ENCODE data around the gene COL5A3. TPM values are rescaled to one million over a fixed set of nuclear protein-coding genes. Genes with fewer than 3 reads are reported as not detected.

The COL5A3 gene
- total RNA-seq, 1 experiment from 2014 or later, result 0.11 TPM

- Histone ChIP-seq H3K27ac (ENCODE audit: low read length) (no peak overlapping the region), H3F3A (ENCODE audit: low read length, unreplicated experiment) (no peaks in the 10 kb centered on the region), H3K9me3 (ENCODE audit: low read length) (no peaks in the 10 kb centered on the region), H3K27me3 (ENCODE audit: low read length) (no peaks in the 10 kb centered on the region), H3K36me3 (ENCODE audit: low read depth, low read length) (no peaks in the 10 kb centered on the region), H3K4me3 (ENCODE audit: low read length) (no peak overlapping the region), H2AFZ (ENCODE audit: low read length) (no peak overlapping the region), H3K9ac (ENCODE audit: low read length) (no peak overlapping the region), H3K4me1 (ENCODE audit: insufficient read depth, low read length) (no peaks in the 10 kb centered on the region), H4K20me1 (ENCODE audit: low read length) (no peaks in the 10 kb centered on the region), H3K79me2 (ENCODE audit: low read length) (no peaks in the 10 kb centered on the region), H3K4me2 (ENCODE audit: low read length) (no peak overlapping the region), H3K9me2 (replicated peaks; ENCODE audit: low read length) (no peaks in the 10 kb centered on the region)
- ATAC-seq, result no peak
- POLR2A ChIA-PET (ENCODE audit: unreplicated experiment), result no interaction called here
- intact Hi-C loops (cut with micrococcal nuclease), result no loop called here
- TF ChIP-seq CTCF (conservative IDR thresholded peaks at IDR 0.05; ENCODE audit: low read depth, low read length), result no peak
- no peak for TF ChIP-seq EZH2phosphoT487 (IDR thresholded peaks at IDR 0.05; ENCODE audit: borderline replicate concordance, low read length)
- TF ChIP-seq EZH2 (IDR thresholded peaks at IDR 0.05; ENCODE audit: low read length, unreplicated experiment), result no peak
- CTCF ChIA-PET, result no interaction called here
- BruUV-seq (replicated peaks), result no TSS peak
- DNase-seq, result no peak
Measured at GRCh38 chr19:9958379-9958821, 51.9 kb downstream of the COL5A3 start.

GRCh38 chr19:9956956-9957355 is 53.3 kb downstream of the COL5A3 start:
- DNase-seq (no peak), ATAC-seq (no peak)
- Histone ChIP-seq H3K4me3 (ENCODE audit: low read length) (no peak overlapping the region), H3K36me3 (ENCODE audit: low read depth, low read length) (no peaks in the 10 kb centered on the region), H3K9ac (ENCODE audit: low read length) (no peak overlapping the region), H3K9me2 (replicated peaks; ENCODE audit: low read length) (no peaks in the 10 kb centered on the region), H3F3A (ENCODE audit: low read length, unreplicated experiment) (no peaks in the 10 kb centered on the region), H3K4me2 (ENCODE audit: low read length) (no peak overlapping the region), H2AFZ (ENCODE audit: low read length) (no peak overlapping the region), H3K27me3 (ENCODE audit: low read length) (no peaks in the 10 kb centered on the region), H3K4me1 (ENCODE audit: insufficient read depth, low read length) (no peaks in the 10 kb centered on the region), H4K20me1 (ENCODE audit: low read length) (no peaks in the 10 kb centered on the region), H3K9me3 (ENCODE audit: low read length) (no peaks in the 10 kb centered on the region), H3K79me2 (ENCODE audit: low read length) (no peaks in the 10 kb centered on the region), H3K27ac (ENCODE audit: low read length) (no peak overlapping the region)
- POLR2A ChIA-PET (ENCODE audit: unreplicated experiment), result no interaction called here
- CTCF ChIA-PET, result interaction anchor here (0.6 kb wide), 1 partner anchor 43 kb away, joined by 5 read pairs; no protein-coding TSS in a partner anchor
- BruUV-seq (replicated peaks), result no TSS peak
- TF ChIP-seq EZH2 (IDR thresholded peaks at IDR 0.05; ENCODE audit: low read length, unreplicated experiment), result no peak
- no peak for TF ChIP-seq EZH2phosphoT487 (IDR thresholded peaks at IDR 0.05; ENCODE audit: borderline replicate concordance, low read length)
- TF ChIP-seq CTCF (conservative IDR thresholded peaks at IDR 0.05; ENCODE audit: low read depth, low read length), result no peak
- intact Hi-C loops (cut with micrococcal nuclease), result no loop called here

- DNase-seq (no peak), ATAC-seq (no peak)
- H4K20me1 ChIP-seq (ENCODE audit: low read length), result no peaks in the 10 kb centered on the region
- POLR2A ChIA-PET (ENCODE audit: unreplicated experiment), result no interaction called here
- CTCF ChIA-PET, result interaction anchor here (1.0 kb wide), 1 partner anchor 46 kb away, joined by 7 read pairs; no protein-coding TSS in a partner anchor
- H3K27ac ChIP-seq (ENCODE audit: low read length), result no peak overlapping the region
- no peaks in the 10 kb centered on the region for H3K79me2 ChIP-seq (ENCODE audit: low read length)
- TF ChIP-seq CTCF (conservative IDR thresholded peaks at IDR 0.05; ENCODE audit: low read depth, low read length), result no peak
- no peak for TF ChIP-seq EZH2phosphoT487 (IDR thresholded peaks at IDR 0.05; ENCODE audit: borderline replicate concordance, low read length)
- no peak for TF ChIP-seq EZH2 (IDR thresholded peaks at IDR 0.05; ENCODE audit: low read length, unreplicated experiment)
- intact Hi-C loops (cut with micrococcal nuclease), result no loop called here
- no peaks in the 10 kb centered on the region for H3K4me1 ChIP-seq (ENCODE audit: insufficient read depth, low read length)
- H3K4me3 ChIP-seq (ENCODE audit: low read length), result no peak overlapping the region
- H3K9me2 ChIP-seq (replicated peaks; ENCODE audit: low read length), result no peaks in the 10 kb centered on the region
- no TSS peak for BruUV-seq (replicated peaks)
- no peak overlapping the region for H2AFZ ChIP-seq (ENCODE audit: low read length)
- H3F3A ChIP-seq (ENCODE audit: low read length, unreplicated experiment), result no peaks in the 10 kb centered on the region
- no peaks in the 10 kb centered on the region for H3K36me3 ChIP-seq (ENCODE audit: low read depth, low read length)
- no peak overlapping the region for H3K4me2 ChIP-seq (ENCODE audit: low read length)
- no peak overlapping the region for H3K9ac ChIP-seq (ENCODE audit: low read length)
- H3K9me3 ChIP-seq (ENCODE audit: low read length), result no peaks in the 10 kb centered on the region
- no peaks in the 10 kb centered on the region for H3K27me3 ChIP-seq (ENCODE audit: low read length)
Measured at GRCh38 chr19:9953802-9954542, 56.3 kb downstream of the COL5A3 start.
